HFFc6 (cell line): ENCODE results near the gene CSNK1A1L. TPM values are rescaled to one million over a fixed set of nuclear protein-coding genes. Genes with fewer than 3 reads are reported as not detected.

Experiments
- DNase-seq: peaks from one replicate; pipeline ENCODE4 v3.0.0-alpha.2; 2018
- H3K27ac Mint-ChIP-seq: 2 replicates; pipeline ENCODE4 v1.8.0; 2020; ENCODE audit warnings: mild to moderate bottlenecking, mixed read lengths
- H3K27me3 Mint-ChIP-seq: 2 replicates; pipeline ENCODE4 v1.8.0; 2021; ENCODE audit warnings: mild to moderate bottlenecking, moderate library complexity, mixed read lengths; ENCODE audit not compliant: insufficient read depth
- H3K36me3 Mint-ChIP-seq: 2 replicates; pipeline ENCODE4 v1.8.0; 2021; ENCODE audit warnings: low read depth, mixed read lengths
- H3K4me1 Mint-ChIP-seq: 2 replicates; pipeline ENCODE4 v1.8.0; 2020; ENCODE audit warnings: low read depth, mixed read lengths
- H3K4me3 Mint-ChIP-seq: 2 replicates; pipeline ENCODE4 v1.8.0; 2020; ENCODE audit warnings: mild to moderate bottlenecking, moderate library complexity, mixed read lengths
- H3K9me3 Mint-ChIP-seq: 2 replicates; pipeline ENCODE4 v1.8.0; 2020; ENCODE audit warnings: mild to moderate bottlenecking, mixed read lengths
- CTCF ChIP-seq: fragments of 200-600 bp; sonication (generic); IDR thresholded peaks from 2 replicates; pipeline ENCODE4 v1.5.0; 2021; ENCODE audit warnings: antibody characterized with exemption, mild to moderate bottlenecking
- total RNA-seq, 6 experiments: library from RNA; stranded (reverse); fragmentation: NEBNext Ultra II Directional; extraction: Animal tissue kit (Norgen Biotek cat#: 25700); gene quantifications; 2 replicates in 1 of 6; 3 replicates in 5 of 6; pipeline ENCODE4 v1.2.3, GENCODE V29; 2021

The CSNK1A1L gene
- total RNA-seq, 6 experiments from 2014 or later: not detected

- no peak overlapping the region for H3K27ac Mint-ChIP-seq
- no peaks in the 10 kb centered on the region for H3K36me3 Mint-ChIP-seq
- peaks cover 64% of the 10 kb centered on the region for H3K4me1 Mint-ChIP-seq
- H3K9me3 Mint-ChIP-seq: no peaks in the 10 kb centered on the region
- no peak for DNase-seq
- no peak overlapping the region for H3K4me3 Mint-ChIP-seq
- no peaks in the 10 kb centered on the region for H3K27me3 Mint-ChIP-seq
- TF ChIP-seq CTCF: no peak
Observed at GRCh38 chr13:37141011-37141410, 35.5 kb upstream of the CSNK1A1L start.

GRCh38 chr13:37139356-37139755, 33.9 kb upstream of the CSNK1A1L start:
- no peak overlapping the region for H3K4me3 Mint-ChIP-seq
- H3K36me3 Mint-ChIP-seq: no peaks in the 10 kb centered on the region
- no peak for DNase-seq
- no peak for TF ChIP-seq CTCF
- H3K4me1 Mint-ChIP-seq: peaks cover 66% of the 10 kb centered on the region
- peak overlapping the region; percentile 30; the same call in 1 of the 2 replicates for H3K27ac Mint-ChIP-seq
- no peaks in the 10 kb centered on the region for H3K9me3 Mint-ChIP-seq
- no peaks in the 10 kb centered on the region for H3K27me3 Mint-ChIP-seq

- Mint-ChIP-seq H3K4me3 (no peak overlapping the region), H3K36me3 (no peaks in the 10 kb centered on the region), H3K27me3 (no peaks in the 10 kb centered on the region), H3K9me3 (no peaks in the 10 kb centered on the region), H3K4me1 (peaks cover 66% of the 10 kb centered on the region), H3K27ac (peak overlapping the region; percentile 30)
- no peak for TF ChIP-seq CTCF
- no peak for DNase-seq
Observed at GRCh38 chr13:37138926-37139325, 33.5 kb upstream of the CSNK1A1L start.

- DNase-seq: no peak
- peaks cover 67% of the 10 kb centered on the region for H3K4me1 Mint-ChIP-seq
- peak; percentile 60 for TF ChIP-seq CTCF
- no peaks in the 10 kb centered on the region for H3K27me3 Mint-ChIP-seq
- 0 out of 2 replicates have a peak overlapping the region, but pooled peaks have one; percentile 22 for H3K27ac Mint-ChIP-seq
- H3K4me3 Mint-ChIP-seq: no peak overlapping the region
- H3K9me3 Mint-ChIP-seq: no peaks in the 10 kb centered on the region
- no peaks in the 10 kb centered on the region for H3K36me3 Mint-ChIP-seq
Observed at GRCh38 chr13:37138169-37138568, 32.7 kb upstream of the CSNK1A1L start.

GRCh38 chr13:37136633-37137032, 31.2 kb upstream of the CSNK1A1L start:
- peak overlapping the region; percentile 67 for H3K27ac Mint-ChIP-seq
- H3K4me1 Mint-ChIP-seq: peaks cover 76% of the 10 kb centered on the region
- no peaks in the 10 kb centered on the region for H3K27me3 Mint-ChIP-seq
- DNase-seq: no peak
- no peak for TF ChIP-seq CTCF
- peaks cover 8% of the 10 kb centered on the region for H3K36me3 Mint-ChIP-seq
- peaks cover 5% of the 10 kb centered on the region for H3K9me3 Mint-ChIP-seq
- H3K4me3 Mint-ChIP-seq: no peak overlapping the region

GRCh38 chr13:37136187-37136586, 30.7 kb upstream of the CSNK1A1L start:
- peak; percentile 57 for DNase-seq
- H3K4me1 Mint-ChIP-seq: peaks cover 81% of the 10 kb centered on the region

More at GRCh38 chr13:37136187-37136586, 30.7 kb upstream of the CSNK1A1L start:
- TF ChIP-seq CTCF: no peak
- Mint-ChIP-seq H3K9me3 (peaks cover 5% of the 10 kb centered on the region), H3K27ac (peak overlapping the region; percentile 67), H3K4me3 (no peak overlapping the region), H3K27me3 (no peaks in the 10 kb centered on the region), H3K36me3 (peaks cover 11% of the 10 kb centered on the region)
